LHCN-M2 (cell line): ENCODE results near the gene TEKT5. TPM values are rescaled to one million over a fixed set of nuclear protein-coding genes. Genes with fewer than 3 reads are reported as not detected.
"Not testable (repeated sequence)": the region's sequence is repeated elsewhere in the genome, so short reads cannot be mapped to it uniquely, and the experiment has no call there.

Source experiments
- DNase-seq: peaks from one replicate; pipeline ENCODE4 v3.0.0-alpha.2; 2012; ENCODE audit warnings: low read depth
- polyA plus RNA-seq: library from polyadenylated mRNA; unstranded; fragments of >200 nt; gene quantifications from one replicate; pipeline ENCODE4 v1.2.1, GENCODE V29; 2012; ENCODE audit warnings: missing spikeins
- total RNA-seq: library from RNA; depleted of rRNA; stranded (reverse); fragments of >200 nt; gene quantifications from 2 replicates; pipeline ENCODE4 v1.2.3, GENCODE V29; 2014; rRNA removed

The TEKT5 gene
- total RNA-seq: not detected in 2 replicates
- not detected for polyA plus RNA-seq

DNA sequence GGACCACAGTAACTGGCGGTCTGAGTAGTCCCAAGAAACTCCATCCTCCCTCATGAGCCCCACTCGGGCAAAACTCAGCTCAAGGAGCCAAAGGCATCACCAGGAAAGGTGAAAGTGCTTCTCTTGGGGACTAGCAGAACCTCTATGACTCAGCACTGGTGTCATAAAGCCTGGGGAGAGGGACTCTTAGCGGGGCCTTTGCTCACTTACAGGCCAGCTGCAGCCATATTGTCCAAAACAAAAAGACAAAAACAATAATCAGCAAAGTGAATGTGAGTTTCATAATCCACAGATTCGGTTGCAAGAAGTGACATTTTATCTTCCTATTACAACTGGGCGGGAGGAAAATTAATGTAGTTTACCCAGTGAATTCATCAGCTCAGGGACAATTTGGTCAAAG is at the start of gene TEKT5:
TEKT5 (minus strand) TSS at position 101 of the 400 bp plus-strand sequence; CDS start at position 44, 57 bp downstream.
- no peak for DNase-seq

DNA sequence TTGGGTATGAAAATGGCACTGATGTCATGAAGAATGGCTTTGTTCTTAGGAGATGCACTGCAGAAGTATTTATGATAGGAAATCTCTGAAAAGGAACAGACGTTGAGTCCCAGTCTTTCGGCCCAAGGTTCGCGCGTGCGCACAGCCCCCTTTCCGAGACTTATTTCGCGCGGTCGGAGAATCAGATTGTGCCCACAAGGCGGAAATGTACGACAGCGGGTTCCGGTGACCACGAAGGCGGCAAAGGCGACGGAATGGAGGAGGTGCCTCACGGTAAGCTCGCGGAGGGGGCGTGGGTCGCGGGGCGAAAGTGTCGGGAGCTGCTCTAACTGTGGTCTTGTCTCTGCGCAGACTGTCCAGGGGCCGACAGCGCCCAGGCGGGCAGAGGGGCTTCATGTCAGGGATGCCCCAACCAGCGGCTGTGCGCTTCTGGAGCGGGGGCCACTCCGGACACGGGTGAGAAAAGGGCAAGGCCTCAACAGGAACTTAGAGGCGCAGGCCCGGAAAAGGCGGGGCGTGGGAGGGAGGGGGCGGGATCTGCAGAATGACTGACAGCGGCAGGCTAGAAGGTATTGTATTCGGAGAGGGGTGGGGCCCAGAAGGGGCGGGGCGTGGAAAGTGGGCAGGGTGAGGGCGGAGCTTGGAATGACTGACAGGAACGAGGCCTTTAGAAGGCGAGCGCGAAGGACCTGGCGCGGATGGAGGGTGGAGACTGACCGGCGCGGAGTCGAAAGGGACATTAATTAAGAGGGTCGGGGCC is 49.1 kb upstream of the TEKT5 start, which contains the start of gene NUBP1:
NUBP1 (plus strand) TSS at position 233 of the 760 bp plus-strand sequence; CDS start at position 255, 22 bp downstream.
- DNase-seq: peak; percentile 97

DNA sequence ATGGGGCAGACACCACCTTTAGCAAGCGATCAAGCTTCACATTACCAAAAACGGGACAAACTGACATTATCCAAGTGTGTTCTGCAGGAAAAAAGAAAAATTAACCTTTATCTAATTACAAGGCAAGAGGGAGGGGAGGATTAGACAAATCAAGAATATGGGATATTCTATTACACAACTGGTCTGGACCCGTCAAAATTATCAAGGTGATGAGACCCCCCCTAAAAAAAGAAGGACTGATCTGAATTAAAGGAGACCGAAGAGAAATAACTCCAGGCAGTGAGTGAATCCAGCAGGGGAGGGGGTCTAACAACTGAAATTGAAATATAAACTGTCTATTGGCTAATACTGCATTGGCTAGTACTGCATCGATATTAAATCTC is 48.5 kb upstream of the TEKT5 start:
- DNase-seq: no peak

GRCh38 chr16:10741844-10742243 is 47.1 kb upstream of the TEKT5 start:
- no peak for DNase-seq

- not testable (repeated sequence) for DNase-seq
Observed at GRCh38 chr16:10741249-10741648, 46.5 kb upstream of the TEKT5 start.

DNA sequence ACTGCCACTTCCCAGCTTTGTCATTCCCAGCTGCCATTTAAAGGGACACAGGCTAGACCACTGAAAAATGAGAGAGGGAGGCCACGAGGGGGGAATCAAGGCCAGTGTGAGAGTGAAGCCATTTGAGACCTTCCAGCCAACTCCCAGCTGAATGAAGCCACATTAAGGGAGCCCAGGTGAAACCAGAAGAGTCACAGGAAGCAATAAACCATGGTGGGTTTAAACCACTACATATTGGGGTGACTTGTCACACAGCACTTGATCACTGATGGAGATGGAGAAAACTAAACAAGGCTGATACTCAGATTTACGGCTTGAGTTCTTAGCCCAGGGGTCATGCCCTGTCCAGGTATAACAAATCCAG is 46.1 kb upstream of the TEKT5 start:
- DNase-seq: no peak

DNA sequence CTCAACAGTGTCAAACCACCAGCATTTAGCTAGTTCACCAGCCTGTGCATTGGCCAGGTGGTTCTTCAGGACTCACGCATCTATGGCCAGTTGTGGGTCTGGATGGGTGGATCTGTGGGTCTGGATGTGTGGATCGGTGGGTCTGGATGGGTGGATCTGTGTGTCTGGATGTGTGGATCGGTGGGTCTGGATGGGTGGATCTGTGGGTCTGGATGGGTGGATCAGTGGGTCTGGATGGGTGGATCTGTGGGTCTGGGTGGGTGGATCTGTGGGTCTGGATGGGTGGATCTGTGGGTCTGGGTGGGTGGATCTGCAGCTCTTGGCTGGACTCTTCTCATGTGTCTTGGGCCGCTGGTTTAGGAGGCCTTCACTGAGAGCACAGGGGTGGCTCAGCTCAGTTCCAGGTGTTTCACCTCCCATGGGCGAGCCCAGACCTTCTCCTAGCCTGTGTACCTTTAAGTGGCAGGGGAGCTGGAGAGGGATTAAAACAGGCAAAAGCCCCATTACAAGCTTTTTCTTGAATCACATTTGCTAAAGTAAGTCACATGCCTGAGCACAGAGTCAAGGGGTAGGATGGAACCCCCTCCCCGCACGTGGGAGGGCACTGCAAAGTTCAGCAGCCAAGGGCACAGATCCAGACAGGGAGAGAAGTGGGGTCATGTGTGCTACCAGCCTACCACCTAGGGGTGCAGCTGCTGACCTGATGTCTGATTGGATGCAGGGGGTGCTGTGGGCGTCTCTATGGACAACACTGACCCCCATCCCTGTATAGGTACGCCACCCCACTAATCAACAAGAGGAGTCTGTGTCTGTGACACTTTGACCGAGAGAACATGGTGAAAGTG is 45.5 kb upstream of the TEKT5 start:
- DNase-seq: no peak

DNA sequence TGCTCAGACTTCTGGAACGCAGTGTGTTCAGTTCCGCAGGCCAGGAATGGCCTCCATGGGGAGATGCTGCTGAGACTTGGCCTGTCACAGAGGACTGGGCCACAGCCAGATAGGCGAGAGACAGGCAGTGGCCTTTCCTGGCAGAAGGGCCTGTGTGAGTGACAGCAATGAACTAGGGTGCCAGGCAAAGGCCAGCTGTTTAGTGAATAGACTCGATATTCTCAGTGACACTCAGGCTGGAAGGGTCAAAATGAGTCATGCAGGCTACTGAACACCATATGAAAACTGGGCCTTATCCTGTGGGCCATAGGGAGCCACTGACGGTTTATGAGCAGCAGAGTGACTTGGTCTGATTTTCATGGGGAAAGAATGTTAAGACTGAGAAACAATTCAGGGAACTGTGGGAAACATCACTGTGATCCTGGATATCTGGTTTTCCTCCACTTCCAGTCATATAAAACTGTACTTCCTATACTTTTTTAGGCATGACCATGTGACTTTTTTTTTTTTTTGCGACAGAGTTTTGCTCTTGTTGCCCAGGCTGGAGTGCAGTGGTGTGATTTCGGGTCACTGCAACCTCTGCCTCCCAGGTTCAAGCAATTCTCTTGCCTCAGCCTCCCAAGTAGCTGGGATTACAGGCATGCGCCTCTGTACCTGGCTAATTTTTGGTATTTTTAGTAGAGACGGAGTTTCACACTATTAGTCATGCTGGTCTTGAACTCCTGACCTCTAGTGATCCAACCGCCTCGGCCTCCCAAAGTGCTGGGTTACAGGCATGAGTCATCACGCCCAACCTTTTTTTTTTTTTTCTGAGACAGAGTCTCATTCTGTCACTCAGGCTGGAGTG is 43.7 kb upstream of the TEKT5 start:
- peak; percentile 89 for DNase-seq

GRCh38 chr16:10737068-10737625 is 42.4 kb upstream of the TEKT5 start:
- peak; percentile 67 for DNase-seq

DNA sequence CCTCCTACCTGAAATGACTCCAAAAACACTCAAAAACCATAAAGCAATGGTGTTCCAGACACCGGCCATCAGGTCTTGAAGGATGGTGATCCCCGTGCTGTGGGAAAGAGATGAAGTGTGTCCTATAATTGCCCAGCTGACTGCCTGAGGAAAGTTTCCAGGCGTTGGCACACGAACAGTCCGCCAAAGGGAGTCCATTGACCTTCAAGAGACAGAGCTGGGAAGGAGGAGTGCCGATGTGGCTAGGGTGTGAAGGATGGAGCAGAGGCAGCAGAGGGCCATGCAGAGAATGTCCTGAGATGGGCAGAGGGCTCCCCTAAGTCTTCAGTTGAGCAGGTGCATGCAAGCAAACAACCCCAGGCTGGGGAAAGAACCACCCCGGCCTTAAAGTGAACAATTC is 37.1 kb upstream of the TEKT5 start:
- no peak for DNase-seq

- DNase-seq: peak; percentile 72
Observed at GRCh38 chr16:10729104-10730048, 34.6 kb upstream of the TEKT5 start.

DNA sequence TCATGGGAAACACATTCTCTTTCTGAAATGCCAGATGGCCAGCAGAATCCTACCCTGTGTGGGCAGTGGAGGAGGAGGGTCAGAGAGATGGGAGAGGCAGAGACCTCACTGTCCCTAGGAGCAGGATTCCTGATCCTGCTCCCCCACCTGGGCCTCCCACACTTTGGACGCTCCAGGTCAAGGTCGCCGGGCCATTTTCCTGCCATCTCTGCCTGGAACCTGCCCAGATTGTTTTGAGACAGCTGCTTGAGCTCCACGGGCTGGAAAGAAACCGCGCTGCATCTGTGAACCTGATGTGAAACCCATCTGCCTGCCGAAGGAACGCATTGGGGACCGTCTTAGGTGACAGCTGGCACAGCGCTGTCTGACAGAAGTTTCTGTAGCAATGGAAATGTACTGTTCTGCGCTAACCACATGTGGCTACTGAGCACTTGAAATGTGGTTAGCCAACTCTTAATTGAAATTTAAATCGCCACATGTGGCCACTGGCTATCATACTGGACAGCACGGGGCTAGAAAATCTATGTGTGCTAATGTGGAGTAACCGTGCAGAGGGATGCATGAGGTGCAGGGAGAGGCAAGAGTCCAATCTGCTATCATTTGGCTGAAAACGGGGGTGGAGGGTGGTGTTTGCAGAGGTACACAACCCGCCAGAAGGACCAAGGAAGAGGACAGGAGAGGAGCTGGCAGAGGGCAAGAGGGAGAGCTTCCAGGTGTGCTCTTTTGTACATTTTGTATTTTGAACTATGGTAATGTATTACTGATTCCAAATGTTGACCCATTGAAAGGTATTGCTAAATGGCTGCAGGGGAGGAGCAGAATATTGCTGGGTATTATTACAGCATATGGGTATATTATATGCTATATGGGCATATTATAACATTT is 33.5 kb upstream of the TEKT5 start:
- peak; percentile 32 for DNase-seq

- DNase-seq: no peak
Observed at GRCh38 chr16:10708969-10709368, 14.2 kb upstream of the TEKT5 start.

DNA sequence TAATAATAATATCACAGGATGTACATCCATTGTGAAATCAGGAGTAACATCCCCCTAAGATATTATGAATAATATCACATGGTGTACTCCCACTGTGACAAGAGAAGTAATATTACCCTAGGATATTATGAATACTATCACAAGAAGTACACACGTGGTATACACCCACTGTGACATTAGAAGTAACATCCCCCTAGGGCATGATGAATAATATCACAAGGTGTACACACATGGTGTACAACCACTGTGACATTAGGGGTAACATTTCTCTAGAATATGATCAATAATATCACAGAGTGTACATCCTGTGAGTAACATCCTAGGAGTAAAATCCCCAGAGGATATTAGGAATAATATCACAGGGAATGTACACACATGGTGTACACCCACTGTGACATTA is 5.0 kb upstream of the TEKT5 start:
- no peak for DNase-seq

DNA sequence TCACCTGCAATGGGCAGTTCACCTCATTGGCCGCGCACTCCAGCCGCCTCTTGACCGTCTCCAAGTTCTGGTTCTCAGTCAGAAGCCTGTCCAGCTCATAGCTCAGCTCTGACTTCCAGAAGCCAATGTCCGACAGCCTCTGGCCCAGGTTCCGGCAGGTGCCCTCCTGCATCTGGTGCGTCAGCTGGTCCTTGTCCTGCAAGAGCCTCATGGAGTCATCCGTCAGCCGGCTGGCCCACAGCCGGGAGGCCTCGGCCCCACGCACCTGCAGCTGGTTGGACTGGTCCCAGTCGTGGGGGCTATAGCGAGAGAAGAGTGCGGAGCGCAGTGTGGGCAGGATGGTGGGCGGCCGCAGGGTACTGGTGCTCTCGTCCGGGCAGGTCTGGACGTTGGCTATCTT is 424 bp downstream of the TEKT5 start:
- DNase-seq: no peak

DNA sequence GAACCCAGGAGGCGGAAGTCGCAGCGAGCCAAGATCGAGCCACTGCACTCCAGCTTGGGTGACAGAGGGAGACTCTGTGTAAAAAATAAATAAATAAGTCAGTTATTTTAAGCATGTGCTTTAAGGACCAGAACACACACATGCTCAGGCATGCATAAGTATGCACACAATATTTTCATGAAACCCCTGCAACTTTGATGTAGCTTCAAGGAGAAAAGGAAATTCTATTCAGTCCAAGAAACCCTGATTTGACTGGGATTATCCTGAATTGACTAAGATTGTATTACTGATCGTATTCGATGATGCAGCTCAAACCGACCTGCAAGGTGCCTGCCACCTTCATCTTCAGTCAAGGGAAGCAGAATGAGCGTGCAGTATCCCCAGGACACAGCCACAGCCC is 841 bp downstream of the TEKT5 start:
- no peak for DNase-seq

DNA sequence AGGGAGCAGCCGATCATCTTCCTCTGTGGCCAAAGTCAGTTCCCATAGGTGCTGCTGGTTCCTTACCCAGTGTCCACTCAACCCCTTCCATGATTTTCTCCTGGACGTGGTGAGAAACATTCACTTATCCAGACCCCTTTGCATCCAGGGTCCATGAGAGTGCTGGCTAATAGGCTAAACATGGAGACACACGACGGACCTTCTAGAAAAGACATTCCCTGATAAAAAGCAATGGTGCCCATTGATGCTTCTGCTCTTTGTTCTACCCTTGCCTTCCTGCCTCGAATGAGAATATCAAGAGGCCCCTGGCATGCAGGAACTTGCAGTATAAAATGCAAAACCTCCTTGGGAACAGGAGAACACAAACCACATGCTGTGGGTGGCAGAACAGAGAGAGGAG is 2.3 kb downstream of the TEKT5 start:
- DNase-seq: no peak

DNA sequence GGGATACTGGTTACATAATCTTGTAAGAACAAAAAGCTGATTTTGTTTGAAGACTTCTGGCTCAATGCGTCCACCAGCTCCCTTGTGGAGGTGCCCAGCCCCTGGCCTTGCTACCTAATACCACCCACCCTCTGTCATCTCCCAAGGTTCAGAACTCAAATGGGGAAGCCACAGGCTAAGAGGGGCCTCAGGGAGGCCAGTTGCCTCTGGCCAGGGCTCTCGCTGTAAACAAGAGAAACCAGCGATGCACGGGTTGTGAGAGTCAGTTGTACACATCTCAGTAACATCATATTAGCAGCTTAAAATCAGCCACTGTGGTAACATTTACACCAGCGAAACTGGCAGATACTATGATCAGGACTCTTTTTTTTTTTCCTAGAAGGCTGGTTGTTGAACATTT is 6.0 kb downstream of the TEKT5 start:
- DNase-seq: no peak

DNA sequence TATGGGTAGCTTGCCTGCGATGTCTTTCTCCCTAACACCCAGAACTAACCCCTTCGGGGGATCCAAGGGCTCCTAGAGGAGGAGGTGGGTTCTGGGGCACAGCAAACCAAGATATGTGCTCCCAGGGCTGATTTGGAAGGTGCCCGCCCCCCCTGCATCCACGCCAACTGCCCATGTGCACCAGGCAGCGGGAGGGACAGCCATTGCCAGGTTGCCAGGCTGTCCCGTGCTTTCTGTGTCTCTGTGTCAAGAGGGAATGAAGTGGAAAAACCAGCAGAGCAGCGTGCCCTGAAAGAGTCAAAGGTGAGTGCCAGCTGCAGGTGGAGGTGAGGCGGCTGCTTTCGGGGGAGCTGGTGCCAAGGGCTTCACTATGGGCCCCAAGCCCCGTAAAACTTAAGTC is 6.4 kb downstream of the TEKT5 start:
- DNase-seq: no peak
